Endothelial cell of umbilical vein (primary cell): ENCODE measurements around the gene RNF32. TPM values are rescaled to one million over a fixed set of nuclear protein-coding genes. Genes with fewer than 3 reads are reported as not detected.

ENCODE experiments used
- BruUV-seq: library from RNA; stranded (reverse); fragments of 400-500 nt; replicated peaks from 2 replicates; lab custom pipeline; 2021; lab: Mats Ljungman, UMichigan
- CTCF ChIA-PET: fragments of 300-600, 350-600 bp; sonication (Branson Sonifier 250); formaldehyde crosslinking; loops from one replicate; lab custom pipeline; 2021; ENCODE audit warnings: antibody characterized with exemption, inconsistent platforms; lab: Charles Lee
- POLR2A ChIA-PET: fragments of 300-600, 350-600 bp; sonication (Branson Sonifier 250); formaldehyde crosslinking; loops from one replicate; lab custom pipeline; 2021; ENCODE audit warnings: antibody characterized with exemption, inconsistent platforms; lab: Charles Lee
- DNase-seq: peaks from one replicate; pipeline ENCODE4 v3.0.0-alpha.2; 2011; ENCODE audit warnings: low read depth, low spot score
- FAIRE-seq: peaks from 2 replicates; lab custom pipeline; 2011; peaks lifted over from hg19 to GRCh38; lab: Jason Lieb, UNC
- H2AFZ ChIP-seq: 2 replicates; pipeline ENCODE4 v1.6.0; 2012; ENCODE audit warnings: low read depth, low read length, control low read depth, inconsistent platforms
- H3K27ac ChIP-seq: 2 replicates; pipeline ENCODE4 v1.5.1; 2011; ENCODE audit warnings: low read depth, mild to moderate bottlenecking, control low read depth, low read length, moderate library complexity; ENCODE audit not compliant: insufficient read depth
- H3K27me3 ChIP-seq, 2 experiments: 2 replicates each; pipeline versions ENCODE4 v1.6.0 to v1.6.1; 2011; ENCODE audit warnings: low read length in 2 of 2, mixed read lengths in 1 of 2; ENCODE audit not compliant: control insufficient read depth in 2 of 2, insufficient read depth in 2 of 2
- H3K36me3 ChIP-seq, 2 experiments: 2 replicates in 1 of 2; 3 replicates in 1 of 2; pipeline ENCODE4 v1.5.1; 2011; ENCODE audit warnings: low read length in 2 of 2, mild to moderate bottlenecking in 1 of 2, moderate library complexity in 1 of 2; ENCODE audit not compliant: control insufficient read depth in 2 of 2, insufficient read depth in 2 of 2; ENCODE audit errors: extremely low read depth in 1 of 2
- H3K4me1 ChIP-seq: 3 replicates; pipeline ENCODE4 v1.5.1; 2011; ENCODE audit warnings: mild to moderate bottlenecking, low read length; ENCODE audit not compliant: control insufficient read depth, insufficient read depth; ENCODE audit errors: extremely low read depth
- H3K4me2 ChIP-seq: 2 replicates; pipeline ENCODE4 v1.6.1; 2011; ENCODE audit warnings: low read length, control low read depth, mixed read lengths; ENCODE audit not compliant: insufficient read depth
- H3K4me3 ChIP-seq, 3 experiments: fragments of 200-600 bp in 1 of 3; sonication (generic), shearing (Covaris generic) in 1 of 3; replicated peaks in 1 of 3; 2 replicates each; pipeline ENCODE4 v1.5.1; 2011 to 2016; ENCODE audit warnings: control low read depth in 3 of 3, low read length in 3 of 3, mild to moderate bottlenecking in 2 of 3, inconsistent platforms in 1 of 3, low read depth in 1 of 3, moderate library complexity in 1 of 3; ENCODE audit not compliant: insufficient read depth in 1 of 3
- H3K79me2 ChIP-seq: 2 replicates; pipeline ENCODE4 v1.6.0; 2012; ENCODE audit warnings: low read length, inconsistent platforms; ENCODE audit not compliant: control insufficient read depth, insufficient read depth
- H3K9ac ChIP-seq: replicated peaks from 2 replicates; pipeline ENCODE3; 2011; ENCODE audit warnings: low read length, control low read depth; ENCODE audit not compliant: insufficient read depth; ENCODE audit errors: extremely low read depth
- H3K9me1 ChIP-seq: replicated peaks from 3 replicates; pipeline ENCODE4 v1.6.0; 2011; ENCODE audit warnings: mild to moderate bottlenecking, low read length; ENCODE audit not compliant: control insufficient read depth, insufficient read depth; ENCODE audit errors: extremely low read depth
- H3K9me3 ChIP-seq: replicated peaks from 2 replicates; pipeline ENCODE4 v1.5.1; 2012; ENCODE audit warnings: low read length, inconsistent platforms; ENCODE audit not compliant: control insufficient read depth, insufficient read depth
- H4K20me1 ChIP-seq: replicated peaks from 2 replicates; pipeline ENCODE3; 2011; ENCODE audit warnings: mild to moderate bottlenecking, low read length; ENCODE audit not compliant: control insufficient read depth, insufficient read depth; ENCODE audit errors: extremely low read depth
- CTCF ChIP-seq, 2 donors: IDR thresholded peaks; 1 replicate in 1 of 2; 2 replicates in 1 of 2; pipeline ENCODE4 v1.5.1; 2011; ENCODE audit warnings: low read length in 2 of 2, mild to moderate bottlenecking in 2 of 2, moderate library complexity in 2 of 2, control low read depth in 1 of 2, inconsistent platforms in 1 of 2, low read depth in 1 of 2; ENCODE audit not compliant: insufficient read depth in 1 of 2; ENCODE audit errors: extremely low read depth in 1 of 2
- EZH2 ChIP-seq: IDR thresholded peaks from 2 replicates; pipeline ENCODE4 v1.6.1; 2012; ENCODE audit warnings: borderline replicate concordance, low read depth, mild to moderate bottlenecking, moderate library complexity, low read length, inconsistent platforms; ENCODE audit not compliant: severe bottlenecking
- FOS ChIP-seq: IDR thresholded peaks from 2 replicates; pipeline ENCODE4 v1.6.1; 2011; ENCODE audit warnings: mild to moderate bottlenecking, low read length, moderate library complexity, borderline replicate concordance; ENCODE audit not compliant: insufficient read depth
- GATA2 ChIP-seq: IDR thresholded peaks from 2 replicates; pipeline ENCODE4 v1.7.0; 2011; ENCODE audit warnings: low read depth, mild to moderate bottlenecking, moderate library complexity, mixed read lengths, low read length; ENCODE audit not compliant: insufficient read length, insufficient read depth
- JUN ChIP-seq: IDR thresholded peaks from 2 replicates; pipeline ENCODE4 v1.6.1; 2011; ENCODE audit warnings: borderline replicate concordance, low read depth; ENCODE audit not compliant: insufficient read length, insufficient read depth
- MYC ChIP-seq: IDR thresholded peaks from one replicate; pipeline ENCODE4 v1.6.1; 2011; ENCODE audit warnings: mild to moderate bottlenecking, low read depth, low read length
- POLR2A ChIP-seq: IDR thresholded peaks from 2 replicates; pipeline ENCODE4 v1.6.1; 2012; ENCODE audit warnings: low read depth, mild to moderate bottlenecking, control low read depth, low read length
- POLR2AphosphoS5 ChIP-seq: IDR thresholded peaks from 2 replicates; pipeline ENCODE4 v1.6.1; 2012; ENCODE audit warnings: low read depth, mild to moderate bottlenecking, control low read depth, low read length, moderate library complexity; ENCODE audit not compliant: insufficient read depth
- dilution Hi-C: fragments of 300-500 bp; cut with MboI; formaldehyde crosslinking; loops from one replicate; pipeline ENCODE4 v1.15.0; 2019; ENCODE audit warnings: low sequenced_read_pairs; ENCODE audit not compliant: extremely low pct_ligation_motif_present
- intact Hi-C: fragments of 100-400 bp; cut with micrococcal nuclease; formaldehyde crosslinking; loops from one replicate; pipeline ENCODE4 v1.10.0; 2022
- polyA plus RNA-seq, 4 experiments: library from polyadenylated mRNA; depleted of rRNA in 3 of 4; stranded (reverse) in 3 of 4; unstranded in 1 of 4; fragments of >200 nt; gene quantifications; 2 replicates each; pipeline versions ENCODE4 v1.2.1 to v1.2.3, GENCODE V29; 2011 to 2012; ENCODE audit warnings: missing spikeins in 1 of 4
- total RNA-seq: library from RNA; stranded (reverse); gene quantifications from 2 replicates; pipeline ENCODE4 v1.2.3, GENCODE V29; 2021
- TF ChIP-seq, protein P1 (sequence below): IDR thresholded peaks from 2 replicates; pipeline ENCODE4 v1.6.1; 2011; ENCODE audit not compliant: insufficient read depth, insufficient read length

Gene RNF32
- total and polyA plus RNA-seq, 2 donors (not counting 3 experiments of a cell fraction or from before 2014, with no cell fraction given) = 0.14 TPM; not detected in 1

DNA sequence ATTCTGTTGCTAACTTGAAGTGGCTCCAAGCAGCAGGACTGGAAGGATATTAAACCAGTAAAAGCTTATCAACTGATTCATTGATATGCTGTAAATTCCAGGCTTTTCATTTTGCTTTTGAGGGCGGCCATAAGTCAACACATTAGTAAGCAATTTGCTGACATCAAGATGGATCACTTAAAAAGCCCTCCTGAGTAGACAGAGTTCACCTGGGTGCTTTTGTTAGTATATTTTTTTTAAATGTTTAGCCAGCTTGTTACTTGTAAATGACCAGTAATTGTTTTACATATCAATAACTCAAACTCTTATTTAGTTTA lies 26.5 kb downstream of the RNF32 start:
- dilution Hi-C loops = no loop called here
- CTCF ChIA-PET = interaction anchor here (1.3 kb wide), 1 partner anchor 97 kb away, joined by 3 read pairs; no protein-coding TSS in a partner anchor

More for the DNA sequence above, 26.5 kb downstream of the RNF32 start:
- H3K27ac ChIP-seq = no peak overlapping the region
- no peak overlapping the region for H2AFZ ChIP-seq
- H3K4me3 ChIP-seq = no peak overlapping the region
- intact Hi-C loops = no loop called here
- H3K4me1 ChIP-seq = no peaks in the 10 kb centered on the region
- no TSS peak for BruUV-seq
- DNase-seq (no peak), FAIRE-seq (no peak)
- TF ChIP-seq GATA2 = no peak
- TF ChIP-seq, protein P1, sequence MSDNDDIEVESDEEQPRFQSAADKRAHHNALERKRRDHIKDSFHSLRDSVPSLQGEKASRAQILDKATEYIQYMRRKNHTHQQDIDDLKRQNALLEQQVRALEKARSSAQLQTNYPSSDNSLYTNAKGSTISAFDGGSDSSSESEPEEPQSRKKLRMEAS = no peak
- no peak for TF ChIP-seq POLR2A
- TF ChIP-seq JUN = no peak
- TF ChIP-seq EZH2 = no peak
- TF ChIP-seq MYC = no peak
- TF ChIP-seq FOS = no peak
- no peak for TF ChIP-seq POLR2AphosphoS5
- no peak for TF ChIP-seq CTCF (IDR thresholded peaks at IDR 0.05; ENCODE audit: extremely low read depth in 1 of 2, insufficient read depth in 1 of 2, low read depth in 1 of 2, low read length in 2 of 2)
- no peaks in the 10 kb centered on the region for H3K79me2 ChIP-seq
- no peaks in the 10 kb centered on the region for H3K9me3 ChIP-seq
- no peaks in the 10 kb centered on the region for H3K9me1 ChIP-seq
- no peaks in the 10 kb centered on the region for H4K20me1 ChIP-seq
- no peaks in the 10 kb centered on the region for H3K36me3 ChIP-seq
- no peaks in the 10 kb centered on the region for H3K27me3 ChIP-seq
- H3K4me2 ChIP-seq = no peak overlapping the region
- POLR2A ChIA-PET = no interaction called here
- H3K9ac ChIP-seq = no peak overlapping the region
